NCI-H1436 treated with DMSO at 0.1 percent for 48 hours (cell line): ENCODE data around the gene SORCS1.
"Not testable (repeated sequence)": the region's sequence is repeated elsewhere in the genome, so short reads cannot be mapped to it uniquely, and the experiment has no call there.

ENCODE experiments used
- DNase-seq: peaks from one replicate; lab custom pipeline; 2025; lab: John Stamatoyannopoulos, UW

The SORCS1 gene

GRCh38 chr10:106947643-106948042 is 216.9 kb downstream of the SORCS1 start:
- no peak for DNase-seq

DNA sequence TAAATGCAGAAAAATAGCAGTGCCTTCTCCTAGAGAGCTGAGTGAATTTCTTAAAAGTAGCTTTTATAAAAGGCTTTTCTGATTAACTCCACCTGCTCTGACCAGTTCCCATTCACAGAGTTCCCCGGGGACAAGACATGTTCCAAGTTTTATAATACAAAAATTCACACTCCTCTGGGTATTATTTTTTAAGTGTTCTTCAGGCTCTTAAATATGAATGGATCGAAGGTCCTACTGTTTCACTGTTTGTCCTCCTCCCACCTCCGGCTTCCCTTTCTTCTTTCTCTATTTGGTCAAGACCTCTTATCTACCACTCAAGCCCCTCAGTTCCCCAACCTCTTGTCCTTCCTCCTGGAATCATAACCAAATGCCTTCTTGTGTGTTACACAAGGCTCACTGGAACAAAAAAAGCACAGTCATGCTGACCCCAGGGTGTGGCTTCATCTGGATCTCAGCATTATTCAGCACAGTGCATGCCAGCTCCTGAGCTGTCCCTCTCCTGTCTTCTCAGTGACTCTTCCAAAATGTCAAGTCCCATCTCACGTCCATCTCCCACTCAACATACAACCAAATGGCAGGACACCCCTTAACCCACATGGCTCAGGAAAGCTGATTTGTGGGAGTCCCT is 222.4 kb downstream of the SORCS1 start:
- DNase-seq: no peak

- no peak for DNase-seq
Measured at GRCh38 chr10:106941297-106942034, 223.0 kb downstream of the SORCS1 start.

GRCh38 chr10:106938513-106938912 is 226.0 kb downstream of the SORCS1 start:
- DNase-seq: no peak

DNA sequence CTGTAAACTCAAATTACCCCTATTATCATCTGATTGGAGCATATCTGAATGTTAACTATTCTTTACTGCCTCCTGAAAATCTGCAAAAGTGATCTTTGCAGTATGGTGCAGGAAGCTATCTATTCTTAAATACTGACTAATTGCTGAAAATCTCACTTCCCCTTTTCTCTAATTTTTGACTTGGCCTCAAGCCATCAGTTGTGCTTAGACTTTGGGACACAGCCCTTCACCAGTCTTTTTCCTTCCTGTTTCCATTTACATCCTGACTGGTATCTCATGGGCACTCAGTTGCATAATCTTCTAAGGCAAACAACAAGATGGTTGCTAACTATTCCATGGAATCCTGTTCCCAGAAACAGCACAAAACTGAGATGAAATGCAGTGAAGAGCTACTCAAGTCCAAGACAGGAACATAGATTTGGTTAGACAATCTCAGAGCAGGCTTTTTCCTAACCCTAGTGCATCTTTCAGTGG is 228.5 kb downstream of the SORCS1 start:
- DNase-seq: no peak

- no peak for DNase-seq
Measured at GRCh38 chr10:106931853-106932249, 232.7 kb downstream of the SORCS1 start.

DNA sequence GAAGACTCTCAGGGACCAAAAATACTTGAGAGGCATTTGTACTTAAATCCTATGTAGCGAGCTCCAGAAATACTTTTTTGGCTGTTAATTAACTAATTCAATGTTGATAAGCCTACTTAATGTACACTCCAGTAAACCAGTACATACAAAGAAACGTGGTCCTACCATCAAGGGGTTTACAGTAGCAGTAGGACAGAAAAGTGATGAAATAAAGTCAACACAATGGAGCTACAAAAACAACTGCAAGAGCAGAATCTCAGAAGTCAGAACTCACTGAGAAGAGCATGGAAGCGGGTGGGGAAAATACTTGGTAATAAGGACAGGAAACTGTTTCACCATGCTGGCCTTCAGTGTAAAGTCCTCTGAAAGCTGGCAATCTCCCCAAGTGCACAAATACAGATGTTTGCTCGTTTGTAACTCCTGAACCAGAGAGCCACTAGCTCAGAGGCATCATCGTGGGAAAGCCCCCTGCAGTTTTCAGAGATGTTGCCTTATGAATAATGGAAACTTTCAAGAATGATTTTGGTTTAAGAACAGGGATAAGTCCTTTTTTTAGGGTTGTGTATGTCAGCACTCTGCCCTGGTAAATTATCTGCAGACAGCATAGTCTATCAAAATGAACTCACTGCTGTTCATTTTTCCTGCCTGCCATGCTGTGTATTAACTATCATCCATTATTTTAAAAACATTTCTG is 233.2 kb downstream of the SORCS1 start:
- DNase-seq: no peak

- no peak for DNase-seq
Measured at GRCh38 chr10:106930751-106931150, 233.8 kb downstream of the SORCS1 start.

- no peak for DNase-seq
Measured at GRCh38 chr10:106929291-106929895, 235.1 kb downstream of the SORCS1 start.

- DNase-seq: not testable (repeated sequence)
Measured at GRCh38 chr10:106928151-106928550, 236.4 kb downstream of the SORCS1 start.

GRCh38 chr10:106925191-106925590 is 239.3 kb downstream of the SORCS1 start:
- DNase-seq: no peak

- no peak for DNase-seq
Measured at GRCh38 chr10:106920538-106920937, 244.0 kb downstream of the SORCS1 start.

- no peak for DNase-seq
Measured at GRCh38 chr10:106919871-106920282, 244.6 kb downstream of the SORCS1 start.

GRCh38 chr10:106917452-106918055 is 247.0 kb downstream of the SORCS1 start:
- DNase-seq: no peak

DNA sequence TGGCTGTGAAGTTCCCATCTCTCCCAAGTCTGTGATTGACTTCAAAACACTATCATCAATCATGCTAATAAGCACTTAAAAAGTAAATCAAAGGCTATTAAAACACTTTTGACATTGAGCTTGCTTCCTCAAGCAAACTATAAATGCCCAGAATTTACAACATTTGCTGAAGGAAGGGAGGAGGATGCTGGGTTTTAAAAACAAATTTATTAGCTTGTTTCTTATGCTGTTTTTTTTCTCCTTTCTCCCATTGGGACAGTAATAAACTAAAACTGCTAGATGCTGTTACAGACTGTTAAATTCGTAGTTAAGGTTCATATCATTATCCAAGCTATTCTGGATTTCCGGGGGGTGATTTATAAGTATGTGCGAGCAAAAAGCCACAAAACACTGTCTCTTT is 250.5 kb downstream of the SORCS1 start:
- DNase-seq: no peak

DNA sequence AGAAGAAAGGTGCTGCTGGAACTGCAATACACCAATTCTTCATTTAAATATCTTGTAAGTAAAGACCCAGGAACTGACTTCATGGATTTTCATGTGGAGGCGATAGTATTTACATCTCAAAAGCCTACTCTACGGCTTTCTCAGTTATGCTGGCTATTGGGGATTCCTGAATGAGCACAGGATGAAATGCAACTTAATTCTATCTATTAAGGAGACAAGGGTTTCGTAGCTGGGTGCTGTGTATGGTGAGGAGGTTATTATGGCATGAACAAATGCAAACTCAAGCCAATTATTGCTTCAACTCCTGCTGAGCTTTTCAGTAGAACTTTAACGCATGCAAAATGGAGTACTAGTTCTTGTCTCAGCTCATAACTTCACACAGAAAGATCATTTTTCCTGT is 251.2 kb downstream of the SORCS1 start:
- no peak for DNase-seq

DNA sequence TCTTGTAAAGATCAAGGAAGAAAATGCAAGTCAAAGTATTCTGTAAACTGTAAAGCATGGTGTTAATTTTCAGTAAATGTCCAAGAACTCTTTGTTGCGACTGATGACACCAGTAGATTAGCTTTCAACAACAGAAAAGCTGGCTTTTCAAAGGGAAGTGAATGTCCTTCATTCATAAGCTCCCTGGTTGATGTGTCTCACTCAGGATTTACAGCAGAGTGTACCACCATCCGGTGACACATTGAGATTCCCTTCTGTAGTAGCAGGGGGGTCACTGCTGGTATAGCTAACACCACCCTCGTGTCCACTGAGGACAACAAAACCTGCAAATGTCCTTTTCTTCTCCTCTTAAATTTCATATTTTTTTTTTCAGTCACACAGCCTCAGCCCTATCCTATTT is 253.4 kb downstream of the SORCS1 start:
- DNase-seq: no peak

DNA sequence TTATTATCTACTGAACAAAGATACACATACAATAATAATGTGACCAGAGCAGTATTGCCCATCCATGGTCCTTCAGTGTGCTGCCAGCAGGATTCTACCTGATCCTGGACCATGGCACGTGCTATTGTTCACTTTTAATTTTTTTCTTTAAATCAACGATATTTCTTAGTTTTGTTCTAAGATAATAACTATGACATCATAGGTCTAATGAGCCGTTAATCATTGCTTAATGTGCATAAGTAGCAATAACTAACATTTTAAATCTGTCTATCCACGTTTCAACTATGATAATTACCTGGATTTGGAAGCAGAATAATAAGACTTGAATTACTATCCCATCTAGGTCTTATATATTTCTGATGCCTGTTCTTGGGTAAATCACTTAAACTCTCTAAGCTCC is 253.8 kb downstream of the SORCS1 start:
- DNase-seq: no peak

DNA sequence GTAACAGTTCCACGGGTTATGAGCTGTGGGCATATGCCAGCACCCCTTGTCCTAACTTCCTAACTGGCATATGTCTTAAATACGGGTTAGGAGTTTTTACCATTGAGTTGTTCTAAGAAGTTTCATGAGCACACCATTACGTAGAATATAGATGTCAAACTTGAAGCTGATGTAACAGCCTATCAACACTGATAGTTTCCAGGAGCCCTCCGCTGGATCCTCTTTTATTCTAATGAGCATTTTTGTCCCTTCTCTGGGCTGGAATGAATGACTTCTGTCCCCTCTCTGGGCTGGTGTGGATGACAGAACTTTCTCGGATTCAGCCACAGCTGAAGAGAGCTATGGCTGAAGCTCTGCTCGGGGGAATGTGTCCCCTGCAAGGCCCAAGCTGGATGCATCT is 256.3 kb downstream of the SORCS1 start:
- DNase-seq: no peak

GRCh38 chr10:106904209-106904608 is 260.3 kb downstream of the SORCS1 start:
- no peak for DNase-seq

- DNase-seq: no peak
Measured at GRCh38 chr10:106903180-106903579, 261.3 kb downstream of the SORCS1 start.

DNA sequence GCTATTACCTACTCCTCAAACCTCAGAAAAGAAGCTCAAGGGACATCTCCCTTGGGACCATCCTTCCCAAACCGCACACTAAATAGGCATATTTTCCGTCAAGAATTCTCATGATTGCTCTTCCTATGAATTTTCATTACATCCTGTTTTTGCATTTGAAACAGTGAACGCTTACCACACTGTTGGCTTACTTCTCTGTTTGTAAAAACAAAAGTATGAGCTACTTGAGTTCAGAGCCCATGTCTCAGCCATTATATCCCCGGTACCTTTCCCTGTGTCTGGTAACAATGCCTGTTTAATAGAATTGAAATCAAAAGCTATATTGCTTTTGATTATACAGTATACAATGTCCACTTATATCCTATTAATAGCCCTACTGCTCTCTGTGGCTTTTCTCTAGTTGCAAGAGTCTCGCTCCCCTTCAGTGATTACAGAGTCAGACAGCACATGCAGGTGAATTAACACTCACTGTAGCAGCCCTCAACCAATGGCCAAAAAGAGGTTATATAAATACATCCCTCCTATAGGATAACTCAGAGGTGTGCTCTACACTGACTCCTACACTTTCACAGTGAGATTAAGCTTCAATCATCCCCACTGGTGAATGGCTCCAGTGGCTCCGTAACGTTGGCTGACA is 264.4 kb downstream of the SORCS1 start:
- DNase-seq: no peak
